Type B pancreatic cell (in vitro differentiated cells): ENCODE results near the gene E2F7. TPM values are rescaled to one million over a fixed set of nuclear protein-coding genes. Genes with fewer than 3 reads are reported as not detected.

Experiments
- DNase-seq: peaks from one replicate; pipeline ENCODE4 v3.0.0; 2021; ENCODE audit warnings: mixed read lengths; ENCODE audit not compliant: unreplicated experiment; ENCODE audit errors: extremely low spot score
- H3K27ac Mint-ChIP-seq: 2 replicates; pipeline ENCODE4 v1.8.0; 2021; ENCODE audit warnings: mild to moderate bottlenecking, mixed read lengths
- H3K27me3 Mint-ChIP-seq: 2 replicates; pipeline ENCODE4 v1.8.0; 2021; ENCODE audit warnings: mixed read lengths
- H3K36me3 Mint-ChIP-seq: 2 replicates; pipeline ENCODE4 v1.8.0; 2021; ENCODE audit warnings: mixed read lengths
- H3K4me1 Mint-ChIP-seq: one replicate; pipeline ENCODE4 v1.8.0; 2021; ENCODE audit warnings: mixed read lengths; ENCODE audit not compliant: unreplicated experiment
- H3K4me3 Mint-ChIP-seq: 2 replicates; pipeline ENCODE4 v1.8.0; 2021; ENCODE audit warnings: mild to moderate bottlenecking, mixed read lengths
- H3K9me3 Mint-ChIP-seq: 2 replicates; pipeline ENCODE4 v1.8.0; 2021; ENCODE audit warnings: mixed read lengths
- total RNA-seq: library from RNA; stranded (reverse); gene quantifications from 2 replicates; pipeline ENCODE4 v1.2.1, GENCODE V29; 2021; ENCODE audit warnings: low replicate concordance
- TF ChIP-seq, protein P1 (sequence below): fragments of 200-600 bp; sonication (generic); conservative IDR thresholded peaks from 2 replicates; pipeline ENCODE4 v1.5.0; 2021; ENCODE audit warnings: antibody characterized with exemption, mild to moderate bottlenecking

Gene E2F7
- total RNA-seq, 1 donor from 2014 or later, result 24.8 TPM

DNA sequence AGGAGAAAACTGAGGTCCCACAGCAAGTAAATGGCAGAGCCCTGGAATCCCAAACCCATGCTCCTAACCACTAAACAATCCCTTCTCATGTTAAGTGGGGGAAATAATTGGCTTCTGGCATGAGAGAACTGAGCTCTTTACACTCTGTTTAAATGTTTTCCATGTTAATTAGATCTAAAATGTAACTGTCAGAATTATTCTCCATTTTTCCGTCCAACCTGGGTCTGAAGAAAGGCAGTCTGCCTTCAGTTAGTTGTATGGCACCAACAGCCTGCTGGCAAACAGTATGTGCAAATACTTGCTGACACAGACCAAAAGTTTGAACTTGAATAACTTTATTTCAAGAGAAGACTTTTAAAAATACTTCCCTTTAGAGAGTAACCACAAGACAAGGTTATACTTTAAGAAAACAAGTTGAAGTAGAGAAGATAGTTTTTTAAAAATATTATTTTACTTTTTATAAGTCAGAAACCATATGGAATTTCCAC, 59.7 kb downstream of the E2F7 start:
- no peaks in the 10 kb centered on the region for H3K36me3 Mint-ChIP-seq
- H3K9me3 Mint-ChIP-seq, result no peaks in the 10 kb centered on the region
- no peak overlapping the region for H3K27ac Mint-ChIP-seq
- TF ChIP-seq, protein P1, sequence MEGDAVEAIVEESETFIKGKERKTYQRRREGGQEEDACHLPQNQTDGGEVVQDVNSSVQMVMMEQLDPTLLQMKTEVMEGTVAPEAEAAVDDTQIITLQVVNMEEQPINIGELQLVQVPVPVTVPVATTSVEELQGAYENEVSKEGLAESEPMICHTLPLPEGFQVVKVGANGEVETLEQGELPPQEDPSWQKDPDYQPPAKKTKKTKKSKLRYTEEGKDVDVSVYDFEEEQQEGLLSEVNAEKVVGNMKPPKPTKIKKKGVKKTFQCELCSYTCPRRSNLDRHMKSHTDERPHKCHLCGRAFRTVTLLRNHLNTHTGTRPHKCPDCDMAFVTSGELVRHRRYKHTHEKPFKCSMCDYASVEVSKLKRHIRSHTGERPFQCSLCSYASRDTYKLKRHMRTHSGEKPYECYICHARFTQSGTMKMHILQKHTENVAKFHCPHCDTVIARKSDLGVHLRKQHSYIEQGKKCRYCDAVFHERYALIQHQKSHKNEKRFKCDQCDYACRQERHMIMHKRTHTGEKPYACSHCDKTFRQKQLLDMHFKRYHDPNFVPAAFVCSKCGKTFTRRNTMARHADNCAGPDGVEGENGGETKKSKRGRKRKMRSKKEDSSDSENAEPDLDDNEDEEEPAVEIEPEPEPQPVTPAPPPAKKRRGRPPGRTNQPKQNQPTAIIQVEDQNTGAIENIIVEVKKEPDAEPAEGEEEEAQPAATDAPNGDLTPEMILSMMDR, result no peak
- H3K4me3 Mint-ChIP-seq, result no peak overlapping the region
- peaks cover 4% of the 10 kb centered on the region for H3K27me3 Mint-ChIP-seq
- H3K4me1 Mint-ChIP-seq, result peaks cover 5% of the 10 kb centered on the region
- DNase-seq, result no peak

DNA sequence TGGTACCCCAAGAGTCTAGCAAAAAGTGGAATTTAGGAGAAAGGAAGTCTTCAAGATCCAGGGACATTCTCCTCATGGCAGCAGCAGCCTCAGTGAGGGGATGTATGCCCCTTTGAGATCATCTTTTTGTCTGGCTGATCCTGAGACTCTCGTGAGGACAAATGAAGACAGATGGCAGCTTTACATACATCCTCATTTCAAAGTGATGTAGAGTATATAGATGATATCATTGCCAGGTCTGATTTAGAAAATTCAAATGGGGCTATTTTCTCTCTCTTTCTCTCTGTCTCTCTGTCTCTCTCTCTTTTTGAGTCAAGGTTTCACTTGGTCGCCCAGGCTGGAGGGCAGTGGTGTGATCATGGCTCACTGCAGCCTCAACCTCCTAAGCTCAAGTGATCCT, 61.5 kb downstream of the E2F7 start:
- no peak overlapping the region for H3K4me3 Mint-ChIP-seq
- DNase-seq, result no peak
- no peak overlapping the region for H3K27ac Mint-ChIP-seq
- H3K9me3 Mint-ChIP-seq, result no peaks in the 10 kb centered on the region
- H3K4me1 Mint-ChIP-seq, result no peaks in the 10 kb centered on the region
- no peaks in the 10 kb centered on the region for H3K36me3 Mint-ChIP-seq
- TF ChIP-seq, protein P1, result no peak
- H3K27me3 Mint-ChIP-seq, result peaks cover 4% of the 10 kb centered on the region

DNA sequence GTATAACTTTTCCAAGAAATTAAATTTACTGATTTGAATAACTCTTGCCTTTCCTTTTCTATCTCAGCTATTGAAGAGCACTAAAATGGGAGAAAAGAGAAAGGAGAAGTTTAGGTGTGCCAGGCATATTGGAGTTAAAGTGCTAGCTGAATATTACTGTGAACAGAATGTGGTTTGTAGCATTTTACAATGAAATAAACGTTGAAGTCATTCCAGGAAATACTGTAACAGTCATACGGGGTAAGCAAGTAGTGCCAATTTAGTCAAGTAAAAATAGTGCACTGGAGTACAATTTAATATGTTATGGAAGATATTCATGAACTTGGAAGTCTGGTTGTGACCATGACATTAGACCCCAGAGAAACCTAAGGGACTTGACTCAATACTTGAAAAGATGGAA, 62.1 kb downstream of the E2F7 start:
- Mint-ChIP-seq H3K27ac (no peak overlapping the region), H3K36me3 (no peaks in the 10 kb centered on the region), H3K27me3 (peaks cover 4% of the 10 kb centered on the region), H3K9me3 (no peaks in the 10 kb centered on the region), H3K4me3 (no peak overlapping the region), H3K4me1 (no peaks in the 10 kb centered on the region)
- TF ChIP-seq, protein P1, result no peak
- no peak for DNase-seq

DNA sequence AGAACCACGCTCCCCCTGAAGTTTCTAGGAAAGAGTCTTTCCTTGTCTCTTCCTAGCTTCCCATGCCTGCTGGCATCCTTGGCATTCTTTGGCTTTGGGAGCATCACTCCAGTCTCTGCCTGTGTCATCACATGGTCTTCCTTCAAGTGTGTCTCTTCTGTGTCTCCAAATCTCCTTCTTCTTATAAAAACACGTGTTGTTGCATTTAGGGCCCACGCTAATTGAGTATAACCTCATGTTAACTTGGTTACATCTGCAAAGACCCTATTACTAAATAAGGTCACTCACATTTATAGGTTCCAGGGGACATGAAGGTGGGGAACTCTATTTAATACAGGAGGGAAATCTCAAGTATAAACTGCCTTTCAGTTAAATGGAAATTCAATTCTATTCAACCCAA, 63.0 kb downstream of the E2F7 start:
- no peak for DNase-seq
- no peaks in the 10 kb centered on the region for H3K9me3 Mint-ChIP-seq
- H3K27ac Mint-ChIP-seq, result no peak overlapping the region
- peaks cover 4% of the 10 kb centered on the region for H3K27me3 Mint-ChIP-seq
- H3K36me3 Mint-ChIP-seq, result no peaks in the 10 kb centered on the region
- TF ChIP-seq, protein P1, result no peak
- H3K4me3 Mint-ChIP-seq, result no peak overlapping the region
- H3K4me1 Mint-ChIP-seq, result peaks cover 2% of the 10 kb centered on the region

DNA sequence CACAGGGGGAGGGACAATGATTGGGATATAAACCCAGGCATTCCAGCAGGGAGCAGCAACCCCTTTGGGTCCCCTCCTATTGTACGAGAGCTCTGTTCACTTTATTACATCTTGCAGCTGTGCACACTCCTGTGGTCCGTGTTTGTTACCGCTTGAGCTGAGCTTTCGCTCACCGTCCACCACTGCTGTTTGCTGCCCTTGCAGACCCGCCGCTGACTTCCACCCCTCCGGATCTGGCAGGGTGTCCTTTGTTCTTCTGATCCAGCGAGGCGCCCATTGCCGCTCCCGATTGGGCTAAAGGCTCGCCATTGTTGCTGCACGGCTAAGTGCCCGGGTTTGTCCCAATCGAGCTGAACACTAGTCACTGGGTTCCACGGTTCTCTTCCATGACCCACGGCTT, 64.1 kb downstream of the E2F7 start:
- H3K27ac Mint-ChIP-seq, result no peak overlapping the region
- H3K4me3 Mint-ChIP-seq, result no peak overlapping the region

More for the DNA sequence above, 64.1 kb downstream of the E2F7 start:
- no peaks in the 10 kb centered on the region for H3K36me3 Mint-ChIP-seq
- peaks cover 8% of the 10 kb centered on the region for H3K4me1 Mint-ChIP-seq
- peaks cover 4% of the 10 kb centered on the region for H3K27me3 Mint-ChIP-seq
- TF ChIP-seq, protein P1, result no peak
- DNase-seq, result no peak
- no peaks in the 10 kb centered on the region for H3K9me3 Mint-ChIP-seq
